SK-N-SH (cell line): ENCODE measurements around the gene FNDC3B.

Source experiments
- FOXM1 ChIP-seq: IDR thresholded peaks from 2 replicates; pipeline ENCODE4 v1.4.0; 2012; ENCODE audit warnings: low read depth, mild to moderate bottlenecking
- GABPA ChIP-seq: IDR thresholded peaks from 2 replicates; pipeline ENCODE4 v1.4.0; 2012; ENCODE audit warnings: low read depth, mild to moderate bottlenecking
- JUND ChIP-seq: IDR thresholded peaks from 2 replicates; pipeline ENCODE4 v1.4.0; 2012
- POLR2AphosphoS5 ChIP-seq: IDR thresholded peaks from 2 replicates; pipeline ENCODE4 v1.6.1; 2012; ENCODE audit warnings: low read depth, low read length
- RFX5 ChIP-seq: IDR thresholded peaks from 2 replicates; pipeline ENCODE4 v1.6.1; 2012; ENCODE audit warnings: mild to moderate bottlenecking, improper control_type of control experiment, low read length
- RXRA ChIP-seq: IDR thresholded peaks from 2 replicates; pipeline ENCODE4 v1.4.0; 2012; ENCODE audit warnings: low read depth, mild to moderate bottlenecking, borderline replicate concordance
- SIN3A ChIP-seq: IDR thresholded peaks from 2 replicates; pipeline ENCODE4 v1.6.1; 2012; ENCODE audit warnings: low read depth, mild to moderate bottlenecking, low read length, moderate library complexity, borderline replicate concordance
- SMC3 ChIP-seq: IDR thresholded peaks from 2 replicates; pipeline ENCODE4 v1.6.1; 2012; ENCODE audit warnings: low read depth, low read length, improper control_type of control experiment
- TEAD4 ChIP-seq: IDR thresholded peaks from 2 replicates; pipeline ENCODE4 v1.4.0; 2012; ENCODE audit warnings: mild to moderate bottlenecking, borderline replicate concordance; ENCODE audit not compliant: insufficient read depth
- TF ChIP-seq, protein P1 (sequence below): fragments of 150-350 bp; IDR thresholded peaks from 2 replicates; pipeline ENCODE4 v1.6.1; 2016; ENCODE audit warnings: mild to moderate bottlenecking, low read depth, low read length
- TF ChIP-seq, protein P2 (sequence below): fragments of 200-600 bp; sonication (generic); IDR thresholded peaks from 2 replicates; pipeline ENCODE4 v1.6.1; 2017; ENCODE audit warnings: antibody characterized with exemption, mild to moderate bottlenecking, moderate library complexity
- TF ChIP-seq, protein P3 (sequence below): IDR thresholded peaks from 2 replicates; pipeline ENCODE4 v1.4.0; 2012; ENCODE audit warnings: low read depth, borderline replicate concordance

DNA sequence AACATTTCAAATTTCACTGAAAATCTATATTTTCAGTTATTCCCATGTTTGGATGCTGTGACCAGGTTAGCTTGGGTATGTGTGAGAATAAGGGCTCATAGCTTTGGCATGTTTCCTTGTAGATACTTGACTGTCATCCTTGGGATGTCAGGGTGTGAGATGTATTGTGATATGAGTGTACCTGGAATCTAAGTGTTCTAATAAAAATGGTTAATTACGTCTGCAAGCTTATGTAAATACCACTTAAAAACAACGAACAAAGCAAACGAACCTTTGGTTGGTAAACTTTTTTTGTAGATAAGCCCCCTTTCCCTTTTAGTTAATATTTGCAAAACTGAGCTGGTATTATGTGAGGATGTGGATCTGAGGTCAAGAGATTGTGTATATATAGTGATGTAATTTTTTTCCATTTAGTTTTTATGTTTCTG is 63.5 kb downstream of the FNDC3B start:
- TF ChIP-seq JUND (no peak), RXRA (no peak), SMC3 (no peak), GABPA (no peak), RFX5 (no peak), FOXM1 (no peak), POLR2AphosphoS5 (no peak), SIN3A (no peak), TEAD4 (no peak)
- TF ChIP-seq, protein P1, sequence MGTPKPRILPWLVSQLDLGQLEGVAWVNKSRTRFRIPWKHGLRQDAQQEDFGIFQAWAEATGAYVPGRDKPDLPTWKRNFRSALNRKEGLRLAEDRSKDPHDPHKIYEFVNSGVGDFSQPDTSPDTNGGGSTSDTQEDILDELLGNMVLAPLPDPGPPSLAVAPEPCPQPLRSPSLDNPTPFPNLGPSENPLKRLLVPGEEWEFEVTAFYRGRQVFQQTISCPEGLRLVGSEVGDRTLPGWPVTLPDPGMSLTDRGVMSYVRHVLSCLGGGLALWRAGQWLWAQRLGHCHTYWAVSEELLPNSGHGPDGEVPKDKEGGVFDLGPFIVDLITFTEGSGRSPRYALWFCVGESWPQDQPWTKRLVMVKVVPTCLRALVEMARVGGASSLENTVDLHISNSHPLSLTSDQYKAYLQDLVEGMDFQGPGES, result no peak
- TF ChIP-seq, protein P2, sequence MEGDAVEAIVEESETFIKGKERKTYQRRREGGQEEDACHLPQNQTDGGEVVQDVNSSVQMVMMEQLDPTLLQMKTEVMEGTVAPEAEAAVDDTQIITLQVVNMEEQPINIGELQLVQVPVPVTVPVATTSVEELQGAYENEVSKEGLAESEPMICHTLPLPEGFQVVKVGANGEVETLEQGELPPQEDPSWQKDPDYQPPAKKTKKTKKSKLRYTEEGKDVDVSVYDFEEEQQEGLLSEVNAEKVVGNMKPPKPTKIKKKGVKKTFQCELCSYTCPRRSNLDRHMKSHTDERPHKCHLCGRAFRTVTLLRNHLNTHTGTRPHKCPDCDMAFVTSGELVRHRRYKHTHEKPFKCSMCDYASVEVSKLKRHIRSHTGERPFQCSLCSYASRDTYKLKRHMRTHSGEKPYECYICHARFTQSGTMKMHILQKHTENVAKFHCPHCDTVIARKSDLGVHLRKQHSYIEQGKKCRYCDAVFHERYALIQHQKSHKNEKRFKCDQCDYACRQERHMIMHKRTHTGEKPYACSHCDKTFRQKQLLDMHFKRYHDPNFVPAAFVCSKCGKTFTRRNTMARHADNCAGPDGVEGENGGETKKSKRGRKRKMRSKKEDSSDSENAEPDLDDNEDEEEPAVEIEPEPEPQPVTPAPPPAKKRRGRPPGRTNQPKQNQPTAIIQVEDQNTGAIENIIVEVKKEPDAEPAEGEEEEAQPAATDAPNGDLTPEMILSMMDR, result no peak
- TF ChIP-seq, protein P3, sequence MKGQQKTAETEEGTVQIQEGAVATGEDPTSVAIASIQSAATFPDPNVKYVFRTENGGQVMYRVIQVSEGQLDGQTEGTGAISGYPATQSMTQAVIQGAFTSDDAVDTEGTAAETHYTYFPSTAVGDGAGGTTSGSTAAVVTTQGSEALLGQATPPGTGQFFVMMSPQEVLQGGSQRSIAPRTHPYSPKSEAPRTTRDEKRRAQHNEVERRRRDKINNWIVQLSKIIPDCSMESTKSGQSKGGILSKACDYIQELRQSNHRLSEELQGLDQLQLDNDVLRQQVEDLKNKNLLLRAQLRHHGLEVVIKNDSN, result no peak
